ENCODE results near the gene MYH14. TPM values are rescaled to one million over a fixed set of nuclear protein-coding genes. Genes with fewer than 3 reads are reported as not detected.

MYH14 gene
- total and polyA plus RNA-seq, 2 donors, result 1.6 to 16.2 TPM

DNA sequence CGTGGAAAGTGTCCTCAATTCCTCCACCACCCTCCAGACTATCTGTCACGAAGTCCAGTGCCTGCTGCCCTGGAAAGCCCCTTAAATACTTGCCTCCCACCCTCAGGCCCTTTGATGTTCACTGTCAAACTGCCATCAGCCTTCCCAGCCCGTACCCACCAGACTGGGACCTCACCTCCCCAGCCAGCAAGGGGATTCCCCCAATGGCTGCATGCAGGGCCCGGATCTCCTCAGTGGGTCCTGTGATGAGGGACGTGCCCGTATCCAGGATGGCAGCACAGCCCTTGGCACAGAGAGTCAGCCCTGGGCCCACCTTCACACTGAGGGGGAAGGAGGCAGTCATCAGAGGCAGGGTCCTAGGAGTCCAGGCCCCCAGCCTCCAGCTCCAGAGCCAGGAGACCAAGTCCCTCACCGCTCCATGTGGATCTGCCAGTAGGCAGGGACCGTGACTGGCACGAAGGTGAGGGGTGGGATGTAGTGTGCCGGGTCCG lies 156.0 kb downstream of the MYH14 start:
- no peaks in the 10 kb centered on the region for H3K36me3 ChIP-seq (ENCODE audit: control insufficient read depth in 2 of 2, insufficient read depth in 2 of 2, low read length in 1 of 2)
- no peak overlapping the region for H3K4me3 ChIP-seq (ENCODE audit: low read length in 2 of 2)
- peaks cover 0 to 13% of the 10 kb centered on the region in 2 donors for H3K27me3 ChIP-seq (ENCODE audit: control insufficient read depth in 2 of 2, insufficient read depth in 1 of 2, low read length in 1 of 2)
- peaks cover 0 to 17% of the 10 kb centered on the region in 2 donors for H3K9me3 ChIP-seq (ENCODE audit: control insufficient read depth in 2 of 2, insufficient read depth in 1 of 2, low read length in 1 of 2)
- peaks cover 2 to 11% of the 10 kb centered on the region in 2 donors for H3K4me1 ChIP-seq (ENCODE audit: control insufficient read depth in 2 of 2, insufficient read depth in 2 of 2, low read length in 2 of 2)
- WGBS, result 96% methylated on average over 11 of the region's 11 CpGs
- DNase-seq (ENCODE audit: low read depth in 6 of 9, low spot score in 9 of 9), result no peak
- no peak overlapping the region for H3K27ac ChIP-seq (ENCODE audit: low read depth in 1 of 2, low read length in 1 of 2)

Other genes with a start within 250 kb of the MYH14 start
- gene SIGLEC11, start 242.4 kb upstream of the MYH14 start, total RNA-seq, result 0.14 TPM
- 0.98 TPM for gene SIGLEC11, start 242.4 kb upstream of the MYH14 start, polyA plus RNA-seq
- gene VRK3, start 178.2 kb upstream of the MYH14 start, total RNA-seq, result 41.3 TPM
- gene VRK3, start 178.2 kb upstream of the MYH14 start, polyA plus RNA-seq, result 27.2 TPM
- gene ZNF473, start 177.6 kb upstream of the MYH14 start, total RNA-seq, result 5.7 TPM
- gene ZNF473, start 177.6 kb upstream of the MYH14 start, polyA plus RNA-seq, result 2.5 TPM
- gene IZUMO2, start 40.3 kb upstream of the MYH14 start, total RNA-seq, result not detected
- not detected for gene IZUMO2, start 40.3 kb upstream of the MYH14 start, polyA plus RNA-seq
- 0.47 TPM for gene KCNC3, start 125.8 kb downstream of the MYH14 start, total RNA-seq
- gene KCNC3, start 125.8 kb downstream of the MYH14 start, polyA plus RNA-seq, result 6.8 TPM
- 0.94 TPM for gene NAPSA, start 162.0 kb downstream of the MYH14 start, total RNA-seq
- gene NAPSA, start 162.0 kb downstream of the MYH14 start, polyA plus RNA-seq, result 6.4 TPM
- 27.9 TPM for gene NR1H2, start 172.8 kb downstream of the MYH14 start, total RNA-seq
- gene NR1H2, start 172.8 kb downstream of the MYH14 start, polyA plus RNA-seq, result 57.2 TPM
- 61.8 TPM for gene POLD1, start 180.7 kb downstream of the MYH14 start, total RNA-seq
- 39.5 TPM for gene POLD1, start 180.7 kb downstream of the MYH14 start, polyA plus RNA-seq
- gene SPIB, start 215.3 kb downstream of the MYH14 start, total RNA-seq, result 8.1 TPM
- gene SPIB, start 215.3 kb downstream of the MYH14 start, polyA plus RNA-seq, result 14.8 TPM
- 7.0 TPM for gene MYBPC2, start 229.3 kb downstream of the MYH14 start, total RNA-seq
- gene MYBPC2, start 229.3 kb downstream of the MYH14 start, polyA plus RNA-seq, result 1.8 TPM

All from thymus (tissue), 11 donors.